Measurements from ENCODE around the gene FLT4.

DNA sequence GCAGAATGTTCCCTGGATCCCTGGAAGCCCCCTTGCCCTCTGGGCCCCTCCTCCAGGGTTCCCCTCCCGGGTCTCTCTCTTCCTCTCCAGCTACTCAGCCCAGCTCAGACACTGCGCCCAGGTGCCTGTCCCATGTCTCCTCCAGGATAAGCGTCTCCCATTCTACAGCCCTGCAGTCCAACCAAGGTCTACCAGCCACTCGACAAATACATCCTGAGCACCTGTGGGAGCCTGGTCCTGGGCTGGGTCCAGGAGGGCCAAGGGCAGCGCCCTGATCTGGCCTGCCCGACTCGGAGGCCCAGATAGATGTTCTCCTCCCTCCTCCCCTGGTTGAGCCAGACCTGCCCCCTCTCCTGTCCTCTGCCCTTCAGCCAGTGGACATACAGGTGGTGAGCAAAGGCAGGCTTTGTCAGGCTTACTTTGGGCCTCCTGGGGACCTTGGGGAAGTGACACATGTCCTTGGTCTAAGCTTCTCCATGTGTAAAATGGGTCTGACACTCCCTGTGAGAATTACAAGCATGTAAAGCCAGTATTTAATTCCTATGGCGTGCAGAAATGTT, 1.4 kb downstream of the FLT4 start:
- TF ChIP-seq POLR2AphosphoS5 (IDR thresholded peaks at IDR 0.05; ENCODE audit: low read depth) (no peak), EZH2phosphoT487 (IDR thresholded peaks at IDR 0.05; ENCODE audit: unreplicated experiment) (no peak), EZH2 (IDR thresholded peaks at IDR 0.05; ENCODE audit: low read depth, unreplicated experiment) (no peak), STAT1 (IDR thresholded peaks at IDR 0.05; ENCODE audit: unreplicated experiment) (no peak), ZNF114 (CRISPR knock-in tag; IDR thresholded peaks at IDR 0.05) (no peak), JUNB (IDR thresholded peaks at IDR 0.05; ENCODE audit: unreplicated experiment) (no peak), CREB1 (CRISPR knock-in tag; IDR thresholded peaks at IDR 0.05; ENCODE audit: low read depth) (no peak)
- TF ChIP-seq, protein P1, sequence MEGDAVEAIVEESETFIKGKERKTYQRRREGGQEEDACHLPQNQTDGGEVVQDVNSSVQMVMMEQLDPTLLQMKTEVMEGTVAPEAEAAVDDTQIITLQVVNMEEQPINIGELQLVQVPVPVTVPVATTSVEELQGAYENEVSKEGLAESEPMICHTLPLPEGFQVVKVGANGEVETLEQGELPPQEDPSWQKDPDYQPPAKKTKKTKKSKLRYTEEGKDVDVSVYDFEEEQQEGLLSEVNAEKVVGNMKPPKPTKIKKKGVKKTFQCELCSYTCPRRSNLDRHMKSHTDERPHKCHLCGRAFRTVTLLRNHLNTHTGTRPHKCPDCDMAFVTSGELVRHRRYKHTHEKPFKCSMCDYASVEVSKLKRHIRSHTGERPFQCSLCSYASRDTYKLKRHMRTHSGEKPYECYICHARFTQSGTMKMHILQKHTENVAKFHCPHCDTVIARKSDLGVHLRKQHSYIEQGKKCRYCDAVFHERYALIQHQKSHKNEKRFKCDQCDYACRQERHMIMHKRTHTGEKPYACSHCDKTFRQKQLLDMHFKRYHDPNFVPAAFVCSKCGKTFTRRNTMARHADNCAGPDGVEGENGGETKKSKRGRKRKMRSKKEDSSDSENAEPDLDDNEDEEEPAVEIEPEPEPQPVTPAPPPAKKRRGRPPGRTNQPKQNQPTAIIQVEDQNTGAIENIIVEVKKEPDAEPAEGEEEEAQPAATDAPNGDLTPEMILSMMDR (conservative IDR thresholded peaks at IDR 0.05; ENCODE audit: low read depth in 2 of 2), result no peak
- TF ChIP-seq, protein P2, sequence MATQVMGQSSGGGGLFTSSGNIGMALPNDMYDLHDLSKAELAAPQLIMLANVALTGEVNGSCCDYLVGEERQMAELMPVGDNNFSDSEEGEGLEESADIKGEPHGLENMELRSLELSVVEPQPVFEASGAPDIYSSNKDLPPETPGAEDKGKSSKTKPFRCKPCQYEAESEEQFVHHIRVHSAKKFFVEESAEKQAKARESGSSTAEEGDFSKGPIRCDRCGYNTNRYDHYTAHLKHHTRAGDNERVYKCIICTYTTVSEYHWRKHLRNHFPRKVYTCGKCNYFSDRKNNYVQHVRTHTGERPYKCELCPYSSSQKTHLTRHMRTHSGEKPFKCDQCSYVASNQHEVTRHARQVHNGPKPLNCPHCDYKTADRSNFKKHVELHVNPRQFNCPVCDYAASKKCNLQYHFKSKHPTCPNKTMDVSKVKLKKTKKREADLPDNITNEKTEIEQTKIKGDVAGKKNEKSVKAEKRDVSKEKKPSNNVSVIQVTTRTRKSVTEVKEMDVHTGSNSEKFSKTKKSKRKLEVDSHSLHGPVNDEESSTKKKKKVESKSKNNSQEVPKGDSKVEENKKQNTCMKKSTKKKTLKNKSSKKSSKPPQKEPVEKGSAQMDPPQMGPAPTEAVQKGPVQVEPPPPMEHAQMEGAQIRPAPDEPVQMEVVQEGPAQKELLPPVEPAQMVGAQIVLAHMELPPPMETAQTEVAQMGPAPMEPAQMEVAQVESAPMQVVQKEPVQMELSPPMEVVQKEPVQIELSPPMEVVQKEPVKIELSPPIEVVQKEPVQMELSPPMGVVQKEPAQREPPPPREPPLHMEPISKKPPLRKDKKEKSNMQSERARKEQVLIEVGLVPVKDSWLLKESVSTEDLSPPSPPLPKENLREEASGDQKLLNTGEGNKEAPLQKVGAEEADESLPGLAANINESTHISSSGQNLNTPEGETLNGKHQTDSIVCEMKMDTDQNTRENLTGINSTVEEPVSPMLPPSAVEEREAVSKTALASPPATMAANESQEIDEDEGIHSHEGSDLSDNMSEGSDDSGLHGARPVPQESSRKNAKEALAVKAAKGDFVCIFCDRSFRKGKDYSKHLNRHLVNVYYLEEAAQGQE (IDR thresholded peaks at IDR 0.05; ENCODE audit: unreplicated experiment), result no peak
